AG04449 (cell line): ENCODE data around the gene DYNC1LI2.

ENCODE experiments used
- CTCF ChIA-PET: fragments of 350-600 bp; formaldehyde crosslinking; extraction: SDS; loops from one replicate; lab custom pipeline; 2021; ENCODE audit warnings: antibody characterized with exemption; lab: Yijun Ruan, JAX
- POLR2A ChIA-PET: fragments of 400-600, 350-600 bp; formaldehyde crosslinking; extraction: SDS; loops from one replicate; lab custom pipeline; 2020; ENCODE audit warnings: antibody characterized with exemption, inconsistent platforms; lab: Yijun Ruan, JAX
- DNase-seq: peaks from one replicate; pipeline ENCODE4 v3.0.0-alpha.2; 2010; ENCODE audit warnings: low read depth, low spot score
- H3K4me3 ChIP-seq: 2 replicates; pipeline ENCODE4 v1.5.1; 2011; ENCODE audit warnings: low read depth, mild to moderate bottlenecking, control low read depth, low read length
- CTCF ChIP-seq: IDR thresholded peaks from one replicate; pipeline ENCODE4 v1.5.1; 2011; ENCODE audit warnings: mild to moderate bottlenecking, moderate library complexity, low read length, control low read depth, inconsistent platforms; ENCODE audit not compliant: insufficient read depth; ENCODE audit errors: missing control alignments

DYNC1LI2 gene

GRCh38 chr16:66786551-66786950 is 35.1 kb upstream of the DYNC1LI2 start:
- ChIA-PET CTCF (no interaction called here), POLR2A (no interaction called here)
- H3K4me3 ChIP-seq: no peak overlapping the region
- DNase-seq: no peak
- no peak for TF ChIP-seq CTCF

GRCh38 chr16:66776457-66776856 is 25.0 kb upstream of the DYNC1LI2 start:
- no peak for TF ChIP-seq CTCF
- ChIA-PET CTCF (interaction anchor here (2.0 to 4.2 kb wide), 2 partner anchors 25 to 54 kb away, joined by 23 to 25 read pairs; partner anchors contain the start of genes DYNC1LI2 and NAE1), POLR2A (no interaction called here)
- H3K4me3 ChIP-seq: no peak overlapping the region
- no peak for DNase-seq

- TF ChIP-seq CTCF: no peak
- CTCF ChIA-PET: interaction anchor here (1.2 kb wide), 1 partner anchor 23 kb away, joined by 8 read pairs; the partner anchor contains the start of gene DYNC1LI2
- DNase-seq: no peak
- no peak overlapping the region for H3K4me3 ChIP-seq
- POLR2A ChIA-PET: no interaction called here
Measured at GRCh38 chr16:66774981-66775380, 23.6 kb upstream of the DYNC1LI2 start.

- POLR2A ChIA-PET: no interaction called here
Measured at GRCh38 chr16:66758086-66758485, 6.7 kb upstream of the DYNC1LI2 start.

GRCh38 chr16:66754819-66755218 is 3.4 kb upstream of the DYNC1LI2 start:
- CTCF ChIA-PET: interaction anchor here (1.2 to 4.1 kb wide), 8 partner anchors 8 to 104 kb away, joined by 3 to 24 read pairs (median 7); partner anchors contain the start of gene NAE1
- POLR2A ChIA-PET: no interaction called here
- TF ChIP-seq CTCF: no peak
- DNase-seq: no peak
- H3K4me3 ChIP-seq: no peak overlapping the region

More at GRCh38 chr16:66758086-66758485, 6.7 kb upstream of the DYNC1LI2 start:
- CTCF ChIA-PET: interaction anchor here (1.1 kb wide), 1 partner anchor 14 kb away, joined by 3 read pairs; no protein-coding TSS in a partner anchor
- no peak for TF ChIP-seq CTCF
- no peak for DNase-seq
- H3K4me3 ChIP-seq: no peak overlapping the region

- ChIA-PET POLR2A (no interaction called here), CTCF (interaction anchor here (0.6 to 4.1 kb wide), 10 partner anchors 10 to 290 kb away, joined by 3 to 24 read pairs (median 4); no protein-coding TSS in a partner anchor)
- TF ChIP-seq CTCF: no peak
- DNase-seq: no peak
- no peak overlapping the region for H3K4me3 ChIP-seq
Measured at GRCh38 chr16:66754211-66754610, 2.8 kb upstream of the DYNC1LI2 start.
